Measurements from ENCODE around the gene UQCRH. TPM values are rescaled to one million over a fixed set of nuclear protein-coding genes. Genes with fewer than 3 reads are reported as not detected.

UQCRH gene
- total RNA-seq, 3 donors from 2014 or later, result 266 to 387 (median 282) TPM

GRCh38 chr1:46288485-46289133, 14.9 kb upstream of the UQCRH start:
- Histone ChIP-seq H3K4me3 (no peak overlapping the region), H3K4me1 (ENCODE audit: low read depth) (no peaks in the 10 kb centered on the region), H3K9me3 (no peaks in the 10 kb centered on the region), H3K36me3 (ENCODE audit: low read depth) (peaks cover 3% of the 10 kb centered on the region)
- intact Hi-C loops (cut with DNase I, micrococcal nuclease), result no loop called here
- ATAC-seq (peak; percentile 37), DNase-seq (no peak)
- TF ChIP-seq CTCF (IDR thresholded peaks at IDR 0.05), result no peak

- Histone ChIP-seq H3K9me3 (no peaks in the 10 kb centered on the region), H3K4me3 (no peak overlapping the region), H3K4me1 (ENCODE audit: low read depth) (no peaks in the 10 kb centered on the region), H3K36me3 (ENCODE audit: low read depth) (peaks cover 3% of the 10 kb centered on the region)
- no peak for ATAC-seq
- intact Hi-C loops (cut with DNase I, micrococcal nuclease), result no loop called here
- TF ChIP-seq CTCF (IDR thresholded peaks at IDR 0.05), result no peak
- DNase-seq, result no peak
Observed at GRCh38 chr1:46289134-46289494, 14.4 kb upstream of the UQCRH start.

GRCh38 chr1:46289976-46290375, 13.5 kb upstream of the UQCRH start:
- no peaks in the 10 kb centered on the region for H3K4me1 ChIP-seq (ENCODE audit: low read depth)
- no peaks in the 10 kb centered on the region for H3K9me3 ChIP-seq
- ATAC-seq (no peak), DNase-seq (no peak)
- TF ChIP-seq CTCF (IDR thresholded peaks at IDR 0.05), result no peak
- intact Hi-C loops (cut with DNase I, micrococcal nuclease), result no loop called here
- H3K36me3 ChIP-seq (ENCODE audit: low read depth), result no peaks in the 10 kb centered on the region
- H3K4me3 ChIP-seq, result no peak overlapping the region

- H3K36me3 ChIP-seq (ENCODE audit: low read depth), result no peaks in the 10 kb centered on the region
- ATAC-seq, result no peak
- intact Hi-C loops (cut with DNase I, micrococcal nuclease), result no loop called here
Observed at GRCh38 chr1:46295306-46295705, 8.2 kb upstream of the UQCRH start.

GRCh38 chr1:46298387-46298786, 5.1 kb upstream of the UQCRH start:
- no peak for DNase-seq
- no peaks in the 10 kb centered on the region for H3K36me3 ChIP-seq (ENCODE audit: low read depth)
- no peak for ATAC-seq
- H3K4me3 ChIP-seq, result no peak overlapping the region
- TF ChIP-seq CTCF (IDR thresholded peaks at IDR 0.05), result no peak
- intact Hi-C loops (cut with DNase I, micrococcal nuclease), result no loop called here
- peaks cover 17% of the 10 kb centered on the region for H3K4me1 ChIP-seq (ENCODE audit: low read depth)
- H3K9me3 ChIP-seq, result no peaks in the 10 kb centered on the region

More at GRCh38 chr1:46295306-46295705, 8.2 kb upstream of the UQCRH start:
- TF ChIP-seq CTCF (IDR thresholded peaks at IDR 0.05), result no peak
- no peak for DNase-seq
- H3K4me3 ChIP-seq, result no peak overlapping the region
- peaks cover 2% of the 10 kb centered on the region for H3K4me1 ChIP-seq (ENCODE audit: low read depth)
- no peaks in the 10 kb centered on the region for H3K9me3 ChIP-seq

All from mucosa of descending colon (tissue), 3 donors.